GM23338 (cell line): Measurements from ENCODE around the gene SH2D4B. TPM values are rescaled to one million over a fixed set of nuclear protein-coding genes. Genes with fewer than 3 reads are reported as not detected.
A peak's percentile ranks its signal among the peaks of the same experiment; 100 is the strongest.

Experiments used
- CTCF ChIP-seq, 2 experiments: fragments of 200-600 bp in 1 of 2; sonication (generic) in 1 of 2; conservative IDR thresholded peaks; 2 replicates each; pipeline versions ENCODE4 v1.5.1 to v1.6.1; 2016 to 2017; ENCODE audit warnings: antibody characterized with exemption in 2 of 2, low read depth in 2 of 2, mild to moderate bottlenecking in 2 of 2, moderate library complexity in 1 of 2
- EZH2 ChIP-seq: fragments of 200-600 bp; sonication (generic); IDR thresholded peaks from one replicate; pipeline ENCODE4 v1.8.0; 2017; ENCODE audit warnings: antibody characterized with exemption, mild to moderate bottlenecking, low read depth; ENCODE audit not compliant: unreplicated experiment
- NANOG ChIP-seq: IDR thresholded peaks from 2 replicates; pipeline ENCODE4 v1.6.1; 2016; ENCODE audit warnings: antibody characterized with exemption, borderline replicate concordance
- POLR2AphosphoS5 ChIP-seq: IDR thresholded peaks from 2 replicates; pipeline ENCODE4 v1.6.1; 2016; ENCODE audit warnings: antibody characterized with exemption, low read depth
- ZNF114 ChIP-seq: fragments of 250-450 bp; sonication (Bioruptor Pico); IDR thresholded peaks from 2 replicates; pipeline ENCODE4 v1.5.0; 2020; ENCODE audit warnings: mild to moderate bottlenecking, moderate library complexity
- ZNF331 ChIP-seq: fragments of 250-450 bp; sonication (Bioruptor Pico); IDR thresholded peaks from 2 replicates; pipeline ENCODE4 v1.5.0; 2020; ENCODE audit warnings: low read depth, mild to moderate bottlenecking, moderate library complexity
- ZNF462 ChIP-seq: fragments of 250-450 bp; sonication (Bioruptor Pico); IDR thresholded peaks from 2 replicates; pipeline ENCODE4 v1.5.0; 2020; ENCODE audit warnings: mild to moderate bottlenecking, moderate library complexity
- polyA plus RNA-seq: library from polyadenylated mRNA; unstranded; fragments of >200 nt; fragmentation: Nextera tagmentation; extraction: Ambion mirVana; gene quantifications from 2 replicates; pipeline ENCODE4 v1.2.1, GENCODE V29; 2016
- total RNA-seq: library from RNA; depleted of rRNA; stranded (reverse); fragments of >200 nt; shearing (Covaris generic); gene quantifications from 2 replicates; pipeline ENCODE4 v1.2.3, GENCODE V29; 2014

The SH2D4B gene
- total and polyA plus RNA-seq, 2 experiments from 2014 or later, result 0.08 TPM; not detected in 1

- TF ChIP-seq CTCF (conservative IDR thresholded peaks at IDR 0.05; ENCODE audit: low read depth in 2 of 2) (peak; percentile 62 to 79), ZNF114 (no peak), EZH2 (no peak), POLR2AphosphoS5 (peak; percentile 61), NANOG (no peak), ZNF331 (CRISPR knock-in tag) (no peak), ZNF462 (CRISPR knock-in tag) (no peak)
These were observed 1.9 kb upstream of the SH2D4B start (continued) for GRCh38 chr10:80535671-80536360.
